ENCODE measurements around the gene PHLDA2. TPM values are rescaled to one million over a fixed set of nuclear protein-coding genes. Genes with fewer than 3 reads are reported as not detected.

Gene PHLDA2
- total RNA-seq, 2 donors from 2014 or later: 3.0 to 4.5 TPM

DNA sequence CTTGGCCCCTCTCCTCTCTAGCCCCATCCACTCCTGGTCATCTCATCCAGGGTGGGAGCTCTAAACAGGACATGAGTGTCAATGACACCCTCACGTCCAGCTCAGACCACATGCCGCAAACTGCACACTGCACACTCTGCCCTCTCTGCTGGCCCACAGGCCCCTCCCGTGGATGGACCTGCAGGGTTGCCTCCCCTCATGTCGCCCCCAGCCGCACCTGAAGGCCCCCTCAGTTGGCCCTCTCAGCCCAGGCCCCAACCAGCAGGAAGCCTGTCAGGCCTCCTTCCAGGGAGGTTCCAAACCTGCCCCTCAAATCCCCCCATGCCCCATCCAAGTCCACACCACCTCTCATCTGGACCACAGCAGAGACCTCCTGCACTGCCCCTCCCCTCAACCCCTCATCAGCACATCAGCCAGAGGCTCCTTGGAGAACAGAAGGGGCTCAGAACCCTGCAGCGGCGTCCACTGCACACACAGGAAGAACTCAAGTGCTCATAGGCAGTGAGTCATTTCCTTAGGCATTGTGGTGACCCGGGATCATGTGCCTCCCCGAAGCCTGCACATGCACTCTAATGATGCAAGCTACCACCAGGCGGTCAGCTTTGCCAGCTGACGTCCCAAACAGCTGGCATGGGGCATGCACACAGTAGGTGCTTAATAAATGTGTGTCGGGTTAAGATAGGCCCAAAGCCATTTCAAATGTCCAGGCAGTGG, 30.7 kb downstream of the PHLDA2 start:
- H3K36me3 Mint-ChIP-seq: no peaks in the 10 kb centered on the region
- H3K27ac Mint-ChIP-seq: peak overlapping the region; percentile 18 to 87
- ATAC-seq: peak; percentile 63 to 80

DNA sequence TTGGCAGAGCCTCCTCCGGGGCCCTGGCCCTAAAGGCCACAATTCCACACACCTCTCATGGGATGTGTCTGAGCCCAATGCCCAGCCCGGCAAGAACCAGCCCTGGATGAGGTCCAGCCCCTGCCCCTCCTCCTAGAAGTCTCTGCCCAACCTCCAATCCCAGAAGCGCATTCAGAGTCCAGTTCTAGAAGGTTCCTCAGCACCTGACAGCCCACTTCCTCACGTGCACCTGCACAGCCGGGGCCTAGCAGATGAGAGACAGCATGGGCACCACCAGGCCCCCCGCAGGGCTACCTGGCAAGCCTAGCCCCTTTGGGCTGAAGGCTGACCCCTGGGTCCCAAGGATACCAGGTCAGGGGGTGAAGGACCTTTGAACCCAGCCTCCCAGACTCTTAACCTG, 32.2 kb downstream of the PHLDA2 start:
- no peak for DNase-seq (ENCODE audit: low spot score)
- Mint-ChIP-seq H3K4me1 (ENCODE audit: low read depth in 2 of 2) (peaks cover 26 to 36% of the 10 kb centered on the region in 2 donors), H3K27ac (peak overlapping the region in 1 of 2 donors; percentile 39), H3K4me3 (no peak overlapping the region), H3K9me3 (no peaks in the 10 kb centered on the region), H3K27me3 (no peaks in the 10 kb centered on the region), H3K36me3 (no peaks in the 10 kb centered on the region)
- no peak for ATAC-seq

More for the DNA sequence above, 30.7 kb downstream of the PHLDA2 start:
- peaks cover 27 to 31% of the 10 kb centered on the region in 2 donors for H3K4me1 Mint-ChIP-seq (ENCODE audit: low read depth in 2 of 2)
- no peaks in the 10 kb centered on the region for H3K27me3 Mint-ChIP-seq
- H3K9me3 Mint-ChIP-seq: no peaks in the 10 kb centered on the region
- DNase-seq (ENCODE audit: low spot score): no peak
- peak overlapping the region; percentile 47 for H3K4me3 Mint-ChIP-seq

- ATAC-seq (no peak), DNase-seq (ENCODE audit: low spot score) (no peak)
- H3K9me3 Mint-ChIP-seq: no peaks in the 10 kb centered on the region
- H3K4me1 Mint-ChIP-seq (ENCODE audit: low read depth in 2 of 2): peaks cover 31 to 34% of the 10 kb centered on the region in 2 donors
- peak overlapping the region in 1 of 2 donors; percentile 39 for H3K27ac Mint-ChIP-seq
- no peak overlapping the region for H3K4me3 Mint-ChIP-seq
- H3K36me3 Mint-ChIP-seq: no peaks in the 10 kb centered on the region
- H3K27me3 Mint-ChIP-seq: no peaks in the 10 kb centered on the region
Measured at GRCh38 chr11:2896047-2896446, 33.2 kb downstream of the PHLDA2 start.

GRCh38 chr11:2893935-2894334, 35.3 kb downstream of the PHLDA2 start:
- DNase-seq (ENCODE audit: low spot score) (no peak), ATAC-seq (no peak)
- no peak overlapping the region for H3K4me3 Mint-ChIP-seq
- no peaks in the 10 kb centered on the region for H3K9me3 Mint-ChIP-seq
- H3K27me3 Mint-ChIP-seq: no peaks in the 10 kb centered on the region
- H3K4me1 Mint-ChIP-seq (ENCODE audit: low read depth in 2 of 2): peaks cover 16 to 20% of the 10 kb centered on the region in 2 donors
- peak overlapping the region in 1 of 2 donors; percentile 60 for H3K27ac Mint-ChIP-seq
- H3K36me3 Mint-ChIP-seq: no peaks in the 10 kb centered on the region

GRCh38 chr11:2892967-2893528, 36.2 kb downstream of the PHLDA2 start:
- DNase-seq (ENCODE audit: low spot score): no peak
- no peaks in the 10 kb centered on the region for H3K36me3 Mint-ChIP-seq
- H3K4me3 Mint-ChIP-seq: peak overlapping the region; percentile 76
- peaks cover 8 to 15% of the 10 kb centered on the region in 2 donors for H3K4me1 Mint-ChIP-seq (ENCODE audit: low read depth in 2 of 2)
- H3K9me3 Mint-ChIP-seq: no peaks in the 10 kb centered on the region
- ATAC-seq: peak; percentile 58 to 71
- H3K27ac Mint-ChIP-seq: peak overlapping the region; percentile 47 to 64
- no peaks in the 10 kb centered on the region for H3K27me3 Mint-ChIP-seq

DNA sequence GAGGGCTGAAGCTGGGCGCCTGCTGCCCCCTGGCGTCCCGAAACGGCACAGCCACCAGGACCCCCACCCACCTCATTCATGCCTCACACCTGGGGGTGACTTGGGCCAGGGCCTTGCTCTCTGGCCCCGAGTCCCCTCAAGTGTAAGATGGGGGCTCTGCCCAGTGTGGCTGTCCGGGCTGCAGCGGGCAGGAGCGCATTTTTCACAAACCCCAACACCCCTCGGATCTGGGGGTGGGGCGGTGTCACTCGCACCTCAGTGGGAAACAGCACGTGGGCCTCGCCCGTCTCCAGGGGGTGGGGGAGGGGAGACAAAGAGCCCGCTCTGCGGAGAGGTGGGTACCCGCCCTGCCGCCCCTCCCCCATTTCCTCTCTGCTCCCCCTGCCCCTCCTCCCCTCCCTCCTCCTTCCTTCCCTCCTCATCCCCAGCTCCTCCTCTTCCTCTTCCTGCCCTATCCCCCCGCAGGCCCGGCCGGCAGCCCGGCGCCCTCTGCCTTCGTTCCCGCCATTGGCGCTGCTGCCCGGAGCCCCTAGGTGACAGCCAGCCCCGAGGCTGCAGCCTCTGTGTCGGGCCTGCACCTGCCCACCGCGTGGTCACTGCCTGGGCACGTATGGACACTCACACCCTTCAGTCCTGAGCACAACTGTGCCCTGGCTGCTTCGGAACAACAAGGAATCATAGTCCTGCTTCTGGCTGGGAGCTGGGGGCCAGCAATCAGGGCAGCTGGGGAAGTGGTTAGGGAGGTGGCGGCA, 36.8 kb downstream of the PHLDA2 start:
- H3K4me1 Mint-ChIP-seq (ENCODE audit: low read depth in 2 of 2): peaks cover 4 to 11% of the 10 kb centered on the region in 2 donors
- ATAC-seq (peak; percentile 58 to 67), DNase-seq (ENCODE audit: low spot score) (no peak)
- peak overlapping the region; percentile 47 to 64 for H3K27ac Mint-ChIP-seq
- no peaks in the 10 kb centered on the region for H3K27me3 Mint-ChIP-seq
- H3K36me3 Mint-ChIP-seq: no peaks in the 10 kb centered on the region
- peak overlapping the region; percentile 76 for H3K4me3 Mint-ChIP-seq
- no peaks in the 10 kb centered on the region for H3K9me3 Mint-ChIP-seq

DNA sequence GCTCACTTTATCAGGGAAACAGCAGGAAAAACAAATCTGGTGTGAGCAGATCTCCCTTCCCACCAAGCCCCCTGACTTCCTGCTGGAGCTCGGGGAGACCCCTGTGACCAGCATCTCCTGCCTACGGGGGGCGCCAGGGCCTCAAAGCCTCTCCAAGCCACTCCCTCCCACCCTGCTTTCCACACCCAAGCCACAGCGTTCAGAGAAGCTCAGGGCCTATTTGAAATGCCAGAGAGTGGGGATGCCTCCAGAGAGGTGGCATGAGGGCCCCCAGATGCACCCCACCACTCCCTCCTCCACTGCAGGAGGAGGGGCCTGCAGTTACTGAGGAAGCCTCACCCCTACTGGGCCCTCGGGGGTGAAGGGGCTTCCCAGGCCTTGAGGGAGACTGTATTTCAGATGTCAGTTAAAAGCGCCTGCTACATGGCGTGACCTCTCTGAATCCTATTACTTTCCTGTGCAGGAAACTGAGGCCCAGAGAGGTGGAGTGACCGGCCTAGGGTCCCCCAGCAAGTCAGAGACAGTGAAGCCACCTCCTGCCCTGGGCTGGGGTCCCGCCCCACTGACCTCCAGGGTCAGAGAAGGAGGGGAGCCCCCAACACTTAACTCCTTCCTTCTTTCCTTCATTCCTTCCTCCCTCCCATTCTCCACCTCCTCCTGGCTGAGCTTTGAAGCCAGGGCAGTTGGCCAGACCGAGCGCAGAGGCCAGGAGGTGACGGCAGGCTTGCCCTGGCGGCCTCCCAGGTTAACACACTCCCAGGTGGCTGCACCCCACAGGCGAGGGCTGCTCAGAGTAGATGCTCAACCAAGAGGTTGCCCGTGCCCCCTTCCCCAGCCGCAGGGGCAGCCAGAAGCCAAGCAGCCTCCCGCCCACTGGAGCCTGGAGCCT, 37.6 kb downstream of the PHLDA2 start:
- peak overlapping the region; percentile 43 to 47 for H3K27ac Mint-ChIP-seq
- H3K9me3 Mint-ChIP-seq: no peaks in the 10 kb centered on the region
- DNase-seq (ENCODE audit: low spot score) (no peak), ATAC-seq (no peak)
- H3K27me3 Mint-ChIP-seq: no peaks in the 10 kb centered on the region
- no peaks in the 10 kb centered on the region for H3K36me3 Mint-ChIP-seq
- peaks cover 4 to 13% of the 10 kb centered on the region in 2 donors for H3K4me1 Mint-ChIP-seq (ENCODE audit: low read depth in 2 of 2)
- peak overlapping the region; percentile 76 for H3K4me3 Mint-ChIP-seq

GRCh38 chr11:2890466-2891294, 38.5 kb downstream of the PHLDA2 start:
- no peak for ATAC-seq
- Mint-ChIP-seq H3K9me3 (no peaks in the 10 kb centered on the region), H3K27ac (no peak overlapping the region), H3K4me3 (no peak overlapping the region), H3K36me3 (no peaks in the 10 kb centered on the region), H3K4me1 (ENCODE audit: low read depth in 2 of 2) (peaks cover 4 to 14% of the 10 kb centered on the region in 2 donors), H3K27me3 (no peaks in the 10 kb centered on the region)
- no peak for DNase-seq (ENCODE audit: low spot score)

- DNase-seq (ENCODE audit: low spot score) (no peak), ATAC-seq (no peak)
- Mint-ChIP-seq H3K27ac (no peak overlapping the region), H3K27me3 (no peaks in the 10 kb centered on the region), H3K36me3 (no peaks in the 10 kb centered on the region), H3K4me1 (ENCODE audit: low read depth in 2 of 2) (peaks cover 8 to 17% of the 10 kb centered on the region in 2 donors), H3K4me3 (no peak overlapping the region), H3K9me3 (no peaks in the 10 kb centered on the region)
Measured at GRCh38 chr11:2889362-2890273, 39.6 kb downstream of the PHLDA2 start.

DNA sequence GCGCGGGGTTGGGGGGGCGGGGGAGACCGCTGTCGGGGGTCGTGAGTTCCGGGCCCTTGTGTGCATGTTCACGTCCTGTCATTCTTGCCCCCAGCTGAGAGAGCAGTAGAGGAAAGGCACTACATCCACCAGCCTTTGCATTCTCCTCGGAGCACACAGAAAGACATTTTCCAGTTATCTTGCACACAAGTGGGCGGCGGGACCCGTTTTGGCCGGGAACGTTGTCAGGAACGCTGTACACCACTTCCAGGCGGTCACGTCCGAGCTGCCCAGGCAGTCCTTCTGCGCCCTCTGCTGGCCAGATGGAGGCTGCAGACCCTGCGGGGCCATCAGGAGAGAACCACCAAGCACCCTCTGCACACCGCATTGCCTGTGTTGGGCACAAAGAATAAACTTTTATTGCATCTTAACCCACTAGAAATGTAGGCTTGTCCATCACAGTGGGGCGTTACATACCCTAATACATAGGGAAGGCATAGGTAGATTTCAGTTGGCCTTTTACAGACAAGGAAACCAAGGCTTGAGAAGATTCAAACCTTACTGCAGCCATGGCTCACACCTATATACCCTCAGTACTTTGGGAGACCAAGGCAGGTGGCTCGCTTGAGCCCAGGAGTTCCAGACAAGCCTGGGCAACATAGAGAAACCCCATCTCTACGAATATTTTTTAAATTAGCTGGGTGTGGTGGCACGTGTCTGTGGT, 40.8 kb downstream of the PHLDA2 start:
- Mint-ChIP-seq H3K27ac (no peak overlapping the region), H3K27me3 (peaks cover 0 to 1% of the 10 kb centered on the region in 2 donors), H3K9me3 (no peaks in the 10 kb centered on the region), H3K4me1 (ENCODE audit: low read depth in 2 of 2) (peaks cover 8 to 17% of the 10 kb centered on the region in 2 donors), H3K4me3 (no peak overlapping the region), H3K36me3 (no peaks in the 10 kb centered on the region)
- ATAC-seq (peak in 1 of 2 donors; percentile 50), DNase-seq (ENCODE audit: low spot score) (peak; percentile 93)

DNA sequence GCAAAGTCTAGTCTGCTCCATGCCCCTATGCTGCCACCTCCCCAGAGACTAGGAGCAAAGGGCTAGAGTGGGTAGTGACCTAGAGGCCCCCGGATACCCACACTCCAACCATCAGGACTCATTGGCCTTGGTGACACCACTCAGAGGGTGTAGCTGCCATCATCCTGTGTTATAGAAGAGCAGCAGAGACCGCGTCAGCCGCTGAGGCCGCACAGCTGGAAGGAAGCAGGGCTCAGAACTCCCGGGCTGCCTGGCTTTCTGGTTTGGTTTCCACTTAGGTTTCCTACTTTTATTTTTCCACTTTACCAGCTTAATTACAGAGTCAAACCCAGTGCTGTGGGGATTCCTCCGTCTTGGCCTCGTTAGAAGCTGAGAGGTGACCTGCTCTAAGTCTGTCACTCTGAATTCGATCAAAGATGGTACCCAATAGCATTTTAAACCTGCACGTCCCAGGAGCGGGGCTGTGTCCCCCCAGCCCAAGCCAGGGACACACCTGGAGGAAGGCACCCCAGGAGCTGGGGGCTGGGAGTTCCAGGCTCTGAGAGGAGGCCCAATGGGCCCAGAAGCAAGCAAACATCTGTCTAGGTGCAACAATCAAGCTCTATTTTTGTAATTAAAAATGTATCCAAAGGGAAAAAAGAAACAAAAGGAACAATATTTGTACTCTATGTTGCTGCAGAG, 41.6 kb downstream of the PHLDA2 start:
- H3K36me3 Mint-ChIP-seq: no peaks in the 10 kb centered on the region
- no peaks in the 10 kb centered on the region for H3K9me3 Mint-ChIP-seq
- ATAC-seq: no peak
- no peak overlapping the region for H3K27ac Mint-ChIP-seq
- no peak for DNase-seq (ENCODE audit: low spot score)
- peak overlapping the region; percentile 33 for H3K4me3 Mint-ChIP-seq
- H3K4me1 Mint-ChIP-seq (ENCODE audit: low read depth in 2 of 2): peaks cover 13 to 19% of the 10 kb centered on the region in 2 donors
- peaks cover 7 to 8% of the 10 kb centered on the region in 2 donors for H3K27me3 Mint-ChIP-seq
